ENCODE results near the gene CDYL2.
"Not testable (repeated sequence)": the region's sequence is repeated elsewhere in the genome, so short reads cannot be mapped to it uniquely, and the experiment has no call there.

CDYL2 gene

GRCh38 chr16:80742331-80742730, 62.1 kb downstream of the CDYL2 start:
- no peak for DNase-seq

GRCh38 chr16:80741724-80742123, 62.7 kb downstream of the CDYL2 start:
- no peak for DNase-seq

- DNase-seq: no peak
Observed at GRCh38 chr16:80739523-80739922, 64.9 kb downstream of the CDYL2 start.

- no peak for DNase-seq
Observed at GRCh38 chr16:80738521-80738920, 65.9 kb downstream of the CDYL2 start.

- no peak for DNase-seq
Observed at GRCh38 chr16:80735846-80736245, 68.6 kb downstream of the CDYL2 start.

GRCh38 chr16:80733407-80733806, 71.0 kb downstream of the CDYL2 start:
- no peak for DNase-seq

GRCh38 chr16:80731915-80732314, 72.5 kb downstream of the CDYL2 start:
- no peak for DNase-seq

GRCh38 chr16:80727066-80727763, 77.2 kb downstream of the CDYL2 start:
- DNase-seq: not testable (repeated sequence)

- no peak for DNase-seq
Observed at GRCh38 chr16:80725566-80726162, 78.7 kb downstream of the CDYL2 start.

- DNase-seq: no peak
Observed at GRCh38 chr16:80723981-80724380, 80.4 kb downstream of the CDYL2 start.

GRCh38 chr16:80723091-80723490, 81.3 kb downstream of the CDYL2 start:
- no peak for DNase-seq

- DNase-seq: no peak
Observed at GRCh38 chr16:80720804-80721371, 83.5 kb downstream of the CDYL2 start.

- DNase-seq: no peak
Observed at GRCh38 chr16:80719573-80719972, 84.8 kb downstream of the CDYL2 start.

- DNase-seq: no peak
Observed at GRCh38 chr16:80718480-80719220, 85.7 kb downstream of the CDYL2 start.

- no peak for DNase-seq
Observed at GRCh38 chr16:80717611-80718010, 86.8 kb downstream of the CDYL2 start.

GRCh38 chr16:80716564-80717139, 87.7 kb downstream of the CDYL2 start:
- DNase-seq: no peak

- no peak for DNase-seq
Observed at GRCh38 chr16:80711406-80711805, 93.0 kb downstream of the CDYL2 start.

GRCh38 chr16:80710918-80711317, 93.5 kb downstream of the CDYL2 start:
- no peak for DNase-seq

GRCh38 chr16:80708823-80709222, 95.6 kb downstream of the CDYL2 start:
- DNase-seq: no peak

GRCh38 chr16:80707686-80708085, 96.7 kb downstream of the CDYL2 start:
- DNase-seq: no peak

GRCh38 chr16:80705596-80705995, 98.8 kb downstream of the CDYL2 start:
- no peak for DNase-seq

GRCh38 chr16:80704751-80705505, 99.5 kb downstream of the CDYL2 start:
- DNase-seq: no peak
